SK-N-SH treated with all-trans-retinoic acid at 6 μM for 48 hours (cell line): Measurements from ENCODE around the gene CDH11.

Experiments used
- ATAC-seq: fragments of 200-7000 bp; cut with Tn5 transposase; 3 replicates; pipeline ENCODE4 v1.9.1; 2020; ENCODE audit warnings: mild to moderate bottlenecking, moderate library complexity
- ARNTL ChIP-seq: fragments of 450-650 bp; formaldehyde crosslinking; IDR thresholded peaks from 2 replicates; pipeline ENCODE4 v1.5.0; 2020; ENCODE audit warnings: low read depth, mild to moderate bottlenecking, moderate library complexity, borderline replicate concordance
- BACH2 ChIP-seq: fragments of 250-450 bp; sonication (Bioruptor Pico); IDR thresholded peaks from 2 replicates; pipeline ENCODE4 v1.9.0; 2021; ENCODE audit warnings: mild to moderate bottlenecking, borderline replicate concordance
- CSDC2 ChIP-seq: fragments of 250-450 bp; sonication (Bioruptor Pico); IDR thresholded peaks from 2 replicates; pipeline ENCODE4 v1.5.0; 2020; ENCODE audit warnings: mild to moderate bottlenecking, moderate library complexity
- ESRRG ChIP-seq: fragments of 250-450 bp; sonication (Bioruptor Pico); IDR thresholded peaks from 2 replicates; pipeline ENCODE4 v1.6.1; 2021; ENCODE audit warnings: mild to moderate bottlenecking
- GLIS3 ChIP-seq: fragments of 250-450 bp; sonication (Bioruptor Pico); IDR thresholded peaks from 2 replicates; pipeline ENCODE4 v1.5.0; 2020; ENCODE audit warnings: mild to moderate bottlenecking, moderate library complexity
- ISL1 ChIP-seq: fragments of 250-450 bp; sonication (Bioruptor Pico); IDR thresholded peaks from 2 replicates; pipeline ENCODE4 v2.1.2; 2022; ENCODE audit warnings: mild to moderate bottlenecking, moderate library complexity
- OSR1 ChIP-seq: fragments of 250-450 bp; sonication (Bioruptor Pico); IDR thresholded peaks from 2 replicates; pipeline ENCODE4 v1.8.0; 2022; ENCODE audit warnings: moderate library complexity, mild to moderate bottlenecking, inconsistent platforms
- PATZ1 ChIP-seq: fragments of 250-450 bp; sonication (Bioruptor Pico); IDR thresholded peaks from 2 replicates; pipeline ENCODE4 v1.8.0; 2020; ENCODE audit warnings: mild to moderate bottlenecking, moderate library complexity, borderline replicate concordance
- POU6F1 ChIP-seq: fragments of 250-450 bp; sonication (Bioruptor Pico); IDR thresholded peaks from 2 replicates; pipeline ENCODE4 v1.8.0; 2021; ENCODE audit warnings: low read depth, mild to moderate bottlenecking, moderate library complexity, borderline replicate concordance
- PPARA ChIP-seq: fragments of 250-450 bp; sonication (Bioruptor Pico); IDR thresholded peaks from 2 replicates; pipeline ENCODE4 v1.5.0; 2020; ENCODE audit warnings: mild to moderate bottlenecking, borderline replicate concordance
- RARB ChIP-seq: fragments of 250-450 bp; sonication (Bioruptor Pico); IDR thresholded peaks from 2 replicates; pipeline ENCODE4 v1.8.0; 2021; ENCODE audit warnings: mild to moderate bottlenecking, moderate library complexity
- SNAI2 ChIP-seq: fragments of 250-450 bp; sonication (Bioruptor Pico); IDR thresholded peaks from 2 replicates; pipeline ENCODE4 v1.5.0; 2020; ENCODE audit warnings: mild to moderate bottlenecking, moderate library complexity
- TCF4 ChIP-seq: fragments of 250-450 bp; sonication (Bioruptor Pico); IDR thresholded peaks from 2 replicates; pipeline ENCODE4 v1.8.0; 2021; ENCODE audit warnings: mild to moderate bottlenecking, moderate library complexity, borderline replicate concordance
- TOX ChIP-seq: fragments of 250-450 bp; sonication (Bioruptor Pico); IDR thresholded peaks from 2 replicates; pipeline ENCODE4 v1.8.0; 2021; ENCODE audit warnings: mild to moderate bottlenecking, moderate library complexity, borderline replicate concordance
- ZC3H10 ChIP-seq: fragments of 250-450 bp; sonication (Bioruptor Pico); IDR thresholded peaks from 2 replicates; pipeline ENCODE4 v1.5.1; 2021; ENCODE audit warnings: mild to moderate bottlenecking, moderate library complexity
- ZFP30 ChIP-seq: fragments of 450-650 bp; formaldehyde crosslinking; IDR thresholded peaks from 2 replicates; pipeline ENCODE4 v1.5.0; 2022; ENCODE audit warnings: mild to moderate bottlenecking, moderate library complexity
- ZNF565 ChIP-seq: fragments of 450-650 bp; formaldehyde crosslinking; conservative IDR thresholded peaks from 2 replicates; pipeline ENCODE4 v1.5.0; 2020; ENCODE audit warnings: low read depth, mild to moderate bottlenecking, moderate library complexity
- ZNF70 ChIP-seq: fragments of 450-650 bp; formaldehyde crosslinking; IDR thresholded peaks from 2 replicates; pipeline ENCODE4 v1.5.0; 2020; ENCODE audit warnings: mild to moderate bottlenecking, moderate library complexity
- ZNF8 ChIP-seq: fragments of 450-650 bp; formaldehyde crosslinking; IDR thresholded peaks from 2 replicates; pipeline ENCODE4 v1.5.0; 2020; ENCODE audit warnings: mild to moderate bottlenecking, moderate library complexity
- TF ChIP-seq, protein P1 (sequence below): fragments of 250-450 bp; sonication (Bioruptor Pico); IDR thresholded peaks from 2 replicates; pipeline ENCODE4 v1.5.0; 2020; ENCODE audit warnings: mild to moderate bottlenecking, moderate library complexity

The CDH11 gene

DNA sequence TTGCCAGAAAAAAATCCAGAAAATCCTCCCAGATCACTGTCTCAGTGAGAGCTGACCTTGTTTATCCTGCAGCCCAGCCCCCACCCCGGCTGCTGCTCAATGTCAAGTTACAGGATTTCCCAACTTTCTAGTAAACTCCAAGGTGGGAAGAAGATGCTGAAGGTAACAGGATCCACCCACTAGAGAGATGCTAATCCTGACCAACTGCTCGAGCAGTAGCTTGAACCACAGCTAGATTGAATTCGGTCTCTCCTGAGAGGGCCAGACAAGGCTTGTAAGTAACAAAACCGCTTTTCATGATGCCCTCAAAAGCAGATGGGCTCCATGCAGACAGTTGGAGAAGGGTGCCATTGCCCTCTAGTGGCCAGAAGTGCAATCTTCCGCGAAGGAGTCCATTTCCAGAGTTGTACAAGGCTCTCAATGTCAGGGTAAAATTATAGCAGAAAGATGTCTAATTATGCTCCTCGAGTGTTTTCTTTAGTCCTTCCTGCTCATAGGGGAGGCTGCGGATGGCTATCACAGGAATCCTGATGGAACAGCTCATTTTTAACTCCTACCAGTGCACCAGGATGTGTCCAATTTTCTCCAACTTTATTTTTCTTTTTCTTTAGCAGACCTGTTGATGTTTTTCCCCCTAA lies 3.9 kb downstream of the CDH11 start:
- peak; percentile 37 for ATAC-seq
- TF ChIP-seq ZNF8 (no peak), POU6F1 (CRISPR knock-in tag) (no peak), PPARA (CRISPR knock-in tag) (no peak), ZFP30 (CRISPR knock-in tag) (no peak), TOX (CRISPR knock-in tag) (no peak), ISL1 (CRISPR knock-in tag) (no peak), OSR1 (CRISPR knock-in tag) (no peak), BACH2 (CRISPR knock-in tag) (no peak), ESRRG (CRISPR knock-in tag) (no peak), ARNTL (CRISPR knock-in tag) (no peak), ZNF70 (CRISPR knock-in tag) (no peak), RARB (CRISPR knock-in tag) (no peak), CSDC2 (CRISPR knock-in tag) (no peak), ZNF565 (CRISPR knock-in tag) (no peak), SNAI2 (CRISPR knock-in tag) (no peak), ZC3H10 (no peak), GLIS3 (CRISPR knock-in tag) (no peak), PATZ1 (CRISPR knock-in tag) (no peak), TCF4 (CRISPR knock-in tag) (no peak)
- TF ChIP-seq, protein P1, sequence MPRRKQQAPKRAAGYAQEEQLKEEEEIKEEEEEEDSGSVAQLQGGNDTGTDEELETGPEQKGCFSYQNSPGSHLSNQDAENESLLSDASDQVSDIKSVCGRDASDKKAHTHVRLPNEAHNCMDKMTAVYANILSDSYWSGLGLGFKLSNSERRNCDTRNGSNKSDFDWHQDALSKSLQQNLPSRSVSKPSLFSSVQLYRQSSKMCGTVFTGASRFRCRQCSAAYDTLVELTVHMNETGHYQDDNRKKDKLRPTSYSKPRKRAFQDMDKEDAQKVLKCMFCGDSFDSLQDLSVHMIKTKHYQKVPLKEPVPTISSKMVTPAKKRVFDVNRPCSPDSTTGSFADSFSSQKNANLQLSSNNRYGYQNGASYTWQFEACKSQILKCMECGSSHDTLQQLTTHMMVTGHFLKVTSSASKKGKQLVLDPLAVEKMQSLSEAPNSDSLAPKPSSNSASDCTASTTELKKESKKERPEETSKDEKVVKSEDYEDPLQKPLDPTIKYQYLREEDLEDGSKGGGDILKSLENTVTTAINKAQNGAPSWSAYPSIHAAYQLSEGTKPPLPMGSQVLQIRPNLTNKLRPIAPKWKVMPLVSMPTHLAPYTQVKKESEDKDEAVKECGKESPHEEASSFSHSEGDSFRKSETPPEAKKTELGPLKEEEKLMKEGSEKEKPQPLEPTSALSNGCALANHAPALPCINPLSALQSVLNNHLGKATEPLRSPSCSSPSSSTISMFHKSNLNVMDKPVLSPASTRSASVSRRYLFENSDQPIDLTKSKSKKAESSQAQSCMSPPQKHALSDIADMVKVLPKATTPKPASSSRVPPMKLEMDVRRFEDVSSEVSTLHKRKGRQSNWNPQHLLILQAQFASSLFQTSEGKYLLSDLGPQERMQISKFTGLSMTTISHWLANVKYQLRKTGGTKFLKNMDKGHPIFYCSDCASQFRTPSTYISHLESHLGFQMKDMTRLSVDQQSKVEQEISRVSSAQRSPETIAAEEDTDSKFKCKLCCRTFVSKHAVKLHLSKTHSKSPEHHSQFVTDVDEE (CRISPR knock-in tag): no peak

DNA sequence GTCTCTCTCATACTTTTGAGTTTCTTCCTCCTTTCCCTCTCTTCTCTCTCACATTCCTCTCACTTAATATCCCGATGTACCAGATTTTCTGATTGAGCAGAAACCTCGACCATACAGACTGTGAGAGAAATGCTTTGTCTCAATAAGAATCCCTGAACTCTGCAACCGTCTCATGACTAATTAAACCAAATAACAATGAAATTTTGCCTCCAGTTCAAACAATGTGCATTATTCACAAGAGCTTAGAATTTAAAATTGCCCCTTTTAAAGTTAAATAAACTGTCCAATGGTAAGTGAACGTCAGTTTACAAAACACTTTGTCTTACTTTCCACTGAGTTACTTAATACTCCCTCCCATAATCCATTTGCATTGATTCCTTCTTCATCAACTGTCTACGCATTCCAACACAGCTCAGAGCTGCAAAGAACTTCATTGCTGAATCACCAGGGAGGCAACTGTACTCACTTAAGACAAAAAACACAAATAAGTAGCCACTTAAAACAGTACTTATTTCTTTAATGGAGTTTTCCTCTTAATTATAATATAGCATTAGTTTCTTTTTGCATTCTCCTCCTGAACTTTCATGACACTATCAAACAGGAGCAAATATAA lies 4.9 kb downstream of the CDH11 start:
- TF ChIP-seq TOX (CRISPR knock-in tag): no peak
- TF ChIP-seq POU6F1 (CRISPR knock-in tag): no peak
- TF ChIP-seq RARB (CRISPR knock-in tag): no peak
- TF ChIP-seq ZNF565 (CRISPR knock-in tag): no peak
- no peak for TF ChIP-seq BACH2 (CRISPR knock-in tag)
- no peak for TF ChIP-seq ZNF70 (CRISPR knock-in tag)
- no peak for TF ChIP-seq PATZ1 (CRISPR knock-in tag)
- TF ChIP-seq SNAI2 (CRISPR knock-in tag): no peak
- no peak for ATAC-seq
